ENCODE data around the gene MMP3. TPM values are rescaled to one million over a fixed set of nuclear protein-coding genes. Genes with fewer than 3 reads are reported as not detected.

The MMP3 gene
- total and polyA plus RNA-seq, 12 donors, result 0.14 to 0.69 (median 0.20) TPM; not detected in 9

DNA sequence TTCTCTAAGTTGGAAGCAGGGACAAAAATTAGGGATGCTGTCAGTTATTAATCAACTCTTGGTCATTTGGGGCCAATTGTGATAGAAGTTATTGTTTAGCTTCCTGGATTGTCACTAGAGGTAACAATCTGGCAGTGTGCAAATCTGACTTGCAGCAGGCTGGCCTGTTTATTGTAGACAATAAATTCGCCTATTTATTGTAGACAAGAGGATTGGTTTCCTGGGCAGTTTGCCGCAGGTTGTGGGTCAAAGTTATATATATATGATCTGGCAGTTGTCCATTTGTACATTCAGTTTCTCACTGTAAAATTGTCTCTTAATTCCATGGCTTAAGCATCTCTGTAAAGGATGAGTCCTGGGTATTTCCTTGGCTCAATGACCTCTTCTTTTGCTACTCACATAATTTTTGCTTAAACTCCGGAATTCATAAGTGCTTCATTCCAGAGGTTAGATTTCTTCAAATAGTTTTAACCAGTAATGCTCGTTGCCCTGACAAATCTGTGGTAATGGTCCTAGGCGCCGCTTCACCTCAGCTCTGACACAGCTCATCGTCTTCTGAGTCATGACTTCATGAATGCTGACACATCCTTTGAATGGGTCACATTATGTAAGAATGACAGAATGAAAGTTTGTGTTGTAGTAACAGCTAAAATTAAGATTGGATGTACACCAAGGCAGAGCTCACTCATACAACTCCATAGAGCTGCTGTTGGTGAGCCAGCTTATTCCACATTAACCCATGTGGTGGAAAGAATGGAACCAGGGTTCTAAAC is 7.8 kb upstream of the MMP3 start:
- no peak for TF ChIP-seq POLR2A (IDR thresholded peaks at IDR 0.05)
- H3K27ac ChIP-seq, result no peak overlapping the region
- no peak overlapping the region for H3K4me3 ChIP-seq
- no peaks in the 10 kb centered on the region for H3K9me3 ChIP-seq (replicated peaks in 1 of 3)
- intact Hi-C loops (cut with DNase I), result no loop called here
- H3K36me3 ChIP-seq (replicated peaks in 1 of 2), result no peaks in the 10 kb centered on the region
- WGBS, 4 donors, result 69 to 77% (median 72%) methylated on average over 7 of the region's 7 CpGs
- H3K4me1 ChIP-seq (replicated peaks in 1 of 2), result no peaks in the 10 kb centered on the region
- DNase-seq, result no peak
- H3K27me3 ChIP-seq, result peaks cover 6% of the 10 kb centered on the region

DNA sequence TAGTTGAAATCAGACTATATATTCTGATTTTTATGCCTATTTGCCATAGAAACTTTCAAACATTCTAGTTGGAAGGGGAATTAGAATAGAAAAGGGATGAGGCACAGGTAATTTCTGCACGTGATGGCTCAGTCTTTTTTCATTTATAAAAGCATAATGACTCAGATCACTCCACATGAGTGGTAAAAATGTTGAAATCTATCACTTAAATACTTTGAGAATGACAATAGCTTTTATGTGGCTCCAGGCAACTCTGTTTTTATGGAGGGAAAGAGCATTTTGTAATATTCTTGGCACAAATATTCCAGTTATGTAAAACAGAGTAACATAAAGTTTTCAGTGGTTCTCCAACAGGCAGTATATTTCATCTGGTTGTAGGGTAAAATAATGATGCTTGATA is 5.9 kb upstream of the MMP3 start:
- no peak for TF ChIP-seq POLR2A (IDR thresholded peaks at IDR 0.05)
- TF ChIP-seq, protein P1, sequence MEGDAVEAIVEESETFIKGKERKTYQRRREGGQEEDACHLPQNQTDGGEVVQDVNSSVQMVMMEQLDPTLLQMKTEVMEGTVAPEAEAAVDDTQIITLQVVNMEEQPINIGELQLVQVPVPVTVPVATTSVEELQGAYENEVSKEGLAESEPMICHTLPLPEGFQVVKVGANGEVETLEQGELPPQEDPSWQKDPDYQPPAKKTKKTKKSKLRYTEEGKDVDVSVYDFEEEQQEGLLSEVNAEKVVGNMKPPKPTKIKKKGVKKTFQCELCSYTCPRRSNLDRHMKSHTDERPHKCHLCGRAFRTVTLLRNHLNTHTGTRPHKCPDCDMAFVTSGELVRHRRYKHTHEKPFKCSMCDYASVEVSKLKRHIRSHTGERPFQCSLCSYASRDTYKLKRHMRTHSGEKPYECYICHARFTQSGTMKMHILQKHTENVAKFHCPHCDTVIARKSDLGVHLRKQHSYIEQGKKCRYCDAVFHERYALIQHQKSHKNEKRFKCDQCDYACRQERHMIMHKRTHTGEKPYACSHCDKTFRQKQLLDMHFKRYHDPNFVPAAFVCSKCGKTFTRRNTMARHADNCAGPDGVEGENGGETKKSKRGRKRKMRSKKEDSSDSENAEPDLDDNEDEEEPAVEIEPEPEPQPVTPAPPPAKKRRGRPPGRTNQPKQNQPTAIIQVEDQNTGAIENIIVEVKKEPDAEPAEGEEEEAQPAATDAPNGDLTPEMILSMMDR (IDR thresholded peaks at IDR 0.05), result no peak
- Histone ChIP-seq H3K27me3 (peaks cover 6% of the 10 kb centered on the region), H3K4me1 (replicated peaks in 1 of 2) (no peaks in the 10 kb centered on the region), H3K9me3 (replicated peaks in 1 of 3) (no peaks in the 10 kb centered on the region), H3K27ac (no peak overlapping the region), H3K36me3 (replicated peaks in 1 of 2) (no peaks in the 10 kb centered on the region), H3K4me3 (no peak overlapping the region)
- WGBS, 4 donors, result 40 to 68% (median 47%) methylated on average over 1 of the region's 1 CpG
- intact Hi-C loops (cut with DNase I), result no loop called here
- no peak for DNase-seq

DNA sequence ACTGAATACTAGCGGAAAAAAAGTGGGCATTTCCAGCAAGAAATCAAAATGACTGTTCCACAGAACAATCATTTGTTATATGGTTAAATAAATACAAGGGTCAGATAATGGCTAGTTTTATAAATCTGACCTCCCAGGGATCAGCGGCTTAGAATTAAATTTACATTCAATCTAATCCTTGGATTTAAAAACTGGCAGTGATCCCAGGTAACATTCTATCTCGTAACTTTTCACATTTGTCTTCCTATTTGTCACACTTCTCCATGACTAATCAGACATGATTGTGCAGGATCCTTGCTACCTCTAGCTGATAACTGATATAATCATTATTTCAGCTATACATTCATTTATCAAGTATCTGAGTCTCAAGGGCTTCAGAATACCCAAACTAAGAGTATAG is 2.9 kb upstream of the MMP3 start:
- Histone ChIP-seq H3K27ac (no peak overlapping the region), H3K9me3 (replicated peaks in 1 of 3) (no peaks in the 10 kb centered on the region), H3K27me3 (peaks cover 6% of the 10 kb centered on the region), H3K4me1 (replicated peaks in 1 of 2) (no peaks in the 10 kb centered on the region), H3K4me3 (no peak overlapping the region), H3K36me3 (replicated peaks in 1 of 2) (no peaks in the 10 kb centered on the region)
- intact Hi-C loops (cut with DNase I), result no loop called here
- TF ChIP-seq POLR2A (IDR thresholded peaks at IDR 0.05), result no peak
- TF ChIP-seq, protein P1 (IDR thresholded peaks at IDR 0.05), result no peak
- no peak for DNase-seq
- WGBS, 4 donors, result 44 to 55% (median 49%) methylated on average over 3 of the region's 3 CpGs

DNA sequence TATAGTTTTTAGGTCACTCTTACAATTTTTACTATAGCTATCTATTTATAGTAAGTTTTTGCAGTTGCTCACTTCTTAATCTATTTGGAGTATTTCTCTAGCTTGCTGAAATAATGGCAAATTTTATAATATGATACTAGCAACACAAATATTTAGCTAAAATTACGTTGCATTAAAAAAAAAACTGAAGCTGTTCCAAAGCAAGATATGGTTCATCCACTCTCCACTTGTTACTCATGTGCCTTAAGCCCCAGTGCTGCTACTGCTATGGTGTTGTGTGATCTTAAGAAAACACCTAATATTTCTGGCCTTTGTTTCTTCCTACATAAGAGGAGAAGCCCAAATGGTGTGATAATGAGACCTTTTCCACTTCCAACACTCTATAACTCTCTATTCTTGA is 479 bp downstream of the MMP3 start:
- H3K36me3 ChIP-seq (replicated peaks in 1 of 2), result no peaks in the 10 kb centered on the region
- DNase-seq, result no peak
- intact Hi-C loops (cut with DNase I), result no loop called here
- no peaks in the 10 kb centered on the region for H3K9me3 ChIP-seq (replicated peaks in 1 of 3)
- H3K27ac ChIP-seq, result no peak overlapping the region
- TF ChIP-seq, protein P1 (IDR thresholded peaks at IDR 0.05), result no peak
- 36 to 50% (median 46%) methylated on average over 1 of the region's 1 CpG for WGBS, 4 donors
- no peaks in the 10 kb centered on the region for H3K4me1 ChIP-seq (replicated peaks in 1 of 2)
- peaks cover 6% of the 10 kb centered on the region for H3K27me3 ChIP-seq
- no peak overlapping the region for H3K4me3 ChIP-seq

DNA sequence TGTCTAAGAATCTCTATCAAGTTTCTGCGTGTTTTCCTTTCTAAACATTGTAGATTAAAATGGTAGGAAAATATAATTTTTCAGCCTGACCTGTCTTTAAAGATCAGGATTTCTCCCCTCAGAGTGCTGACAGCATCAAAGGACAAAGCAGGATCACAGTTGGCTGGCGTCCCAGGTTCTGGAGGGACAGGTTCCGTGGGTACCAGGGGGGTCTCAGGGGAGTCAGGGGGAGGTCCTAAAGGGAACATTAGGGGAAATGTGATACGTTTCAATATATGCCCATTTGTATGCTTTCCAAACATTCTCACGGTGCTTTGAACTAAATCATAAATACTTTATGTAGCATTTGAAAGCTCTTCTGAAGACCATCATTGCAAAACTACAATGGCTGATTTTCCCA is 3.4 kb downstream of the MMP3 start:
- intact Hi-C loops (cut with DNase I), result no loop called here
- no peak for TF ChIP-seq POLR2A (IDR thresholded peaks at IDR 0.05)
- TF ChIP-seq, protein P1 (IDR thresholded peaks at IDR 0.05), result no peak
- 39 to 49% (median 45%) methylated on average over 5 of the region's 5 CpGs for WGBS, 4 donors
- DNase-seq, result no peak
- Histone ChIP-seq H3K9me3 (replicated peaks in 1 of 3) (no peaks in the 10 kb centered on the region), H3K27me3 (no peaks in the 10 kb centered on the region), H3K4me3 (no peak overlapping the region), H3K36me3 (replicated peaks in 1 of 2) (no peaks in the 10 kb centered on the region), H3K27ac (no peak overlapping the region), H3K4me1 (replicated peaks in 1 of 2) (no peaks in the 10 kb centered on the region)
